CD4-positive, alpha-beta T cell treated with Interferon gamma for 1 hour (primary cell): ENCODE data around the gene POTEE.
"Not testable (repeated sequence)": the region's sequence is repeated elsewhere in the genome, so short reads cannot be mapped to it uniquely, and the experiment has no call there.

ENCODE experiments used
- DNase-seq: peaks from one replicate; pipeline ENCODE4 v3.0.0-alpha.2; 2020

POTEE gene

DNA sequence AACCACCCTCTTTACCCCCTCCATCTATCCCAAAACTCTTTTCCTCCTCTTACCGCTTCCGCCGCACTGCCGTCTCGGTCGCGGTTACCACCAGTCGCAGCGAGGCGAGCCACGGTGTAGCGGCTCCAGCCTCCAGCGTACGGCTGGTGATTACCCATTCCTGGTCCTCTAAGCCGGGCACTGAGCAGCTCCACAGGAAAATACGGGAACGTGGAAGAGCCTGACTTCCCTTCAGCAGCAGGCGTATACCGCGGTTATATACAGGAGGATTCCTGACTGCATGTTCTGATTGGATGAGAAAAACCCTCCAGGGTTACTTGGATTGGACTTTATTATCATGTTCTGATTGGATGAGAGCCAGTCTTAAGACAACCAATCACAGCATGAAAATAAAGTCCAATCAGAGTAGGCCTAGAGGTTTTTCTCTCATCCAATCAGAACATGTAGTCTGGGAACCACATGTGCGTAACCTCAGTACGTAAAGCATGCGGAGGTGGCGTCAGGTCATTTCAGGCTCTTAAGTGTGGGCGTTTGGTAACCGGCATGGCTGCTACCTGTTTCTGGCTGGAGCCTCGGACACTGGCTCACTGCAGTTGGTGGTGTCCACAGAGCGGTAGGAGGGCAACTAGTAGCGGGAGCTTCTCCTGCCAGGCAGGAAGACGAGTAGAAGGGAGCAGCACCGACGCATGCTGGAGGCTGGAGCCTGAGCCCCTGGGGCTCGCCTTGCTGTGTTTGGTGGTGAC, at the start of gene POTEE:
Gene POTEE, plus strand, starts transcription at position 507 of the 743 bp plus-strand sequence. CDS start 8,867 bp downstream, outside the sequence.
- DNase-seq = not testable (repeated sequence)

- not testable (repeated sequence) for DNase-seq
These were observed 43.8 kb upstream of the POTEE start for GRCh38 chr2:131165562-131165961.

- no peak for DNase-seq
These were observed 40.8 kb upstream of the POTEE start for GRCh38 chr2:131168538-131168937.

DNA sequence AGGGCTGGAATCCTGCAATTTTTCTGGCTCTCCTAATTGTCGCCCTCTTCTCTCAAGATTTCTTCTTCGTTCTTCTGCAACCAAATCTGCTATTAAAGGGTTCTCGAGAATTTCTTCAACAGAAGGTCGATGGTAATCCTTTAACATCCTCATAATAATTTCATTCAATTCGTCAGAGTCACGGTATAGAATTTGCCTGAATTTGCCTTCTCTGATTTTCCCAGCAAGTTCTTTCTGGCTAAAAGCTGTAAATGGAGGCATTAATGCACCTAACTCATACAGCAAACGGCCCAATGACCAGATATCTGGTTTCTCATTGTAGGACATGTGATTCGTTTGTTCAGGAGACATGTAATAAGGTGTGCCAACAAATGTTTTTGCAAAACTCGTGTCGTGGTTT, 31.3 kb upstream of the POTEE start:
- DNase-seq = not testable (repeated sequence)

GRCh38 chr2:131178721-131179418, 30.5 kb upstream of the POTEE start:
- not testable (repeated sequence) for DNase-seq

DNA sequence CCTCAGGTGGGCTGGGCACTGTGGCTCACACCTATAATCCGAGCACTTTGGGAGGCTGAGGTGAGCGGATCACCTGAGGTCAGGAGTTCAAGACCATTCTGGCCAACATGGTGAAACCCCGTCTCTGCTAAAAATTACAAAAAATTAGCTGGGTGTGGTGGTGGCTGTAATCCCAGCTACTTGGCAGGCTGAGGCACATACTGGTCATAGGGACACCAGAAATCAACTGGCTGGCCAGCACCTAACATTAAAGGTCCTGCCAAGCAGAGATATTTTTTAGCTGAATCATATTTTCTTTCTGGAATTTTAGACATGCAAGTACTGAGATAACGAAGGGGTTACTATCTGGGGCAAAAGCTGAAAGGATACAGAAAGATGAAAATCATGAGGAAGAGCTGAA, 27.9 kb upstream of the POTEE start:
- DNase-seq = not testable (repeated sequence)

GRCh38 chr2:131193421-131193820, 15.9 kb upstream of the POTEE start:
- not testable (repeated sequence) for DNase-seq

DNA sequence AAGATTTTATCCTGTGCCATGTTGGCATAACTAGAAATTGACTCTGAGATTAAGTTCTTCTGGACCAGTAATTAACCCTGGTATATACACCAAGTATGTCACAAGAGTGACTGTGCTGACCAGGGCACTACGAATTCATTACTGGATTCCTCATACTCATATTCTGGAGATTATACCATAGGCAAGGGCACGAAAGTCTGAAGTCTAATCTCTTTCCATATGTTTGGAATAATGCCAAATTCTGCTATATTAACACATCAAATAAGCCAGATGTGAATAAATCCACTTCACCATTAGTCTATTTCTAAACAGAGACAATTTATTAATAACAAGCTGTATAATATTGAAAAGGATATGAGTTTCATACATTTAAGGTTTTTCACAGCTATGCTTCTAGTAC, 13.2 kb upstream of the POTEE start:
- not testable (repeated sequence) for DNase-seq

DNA sequence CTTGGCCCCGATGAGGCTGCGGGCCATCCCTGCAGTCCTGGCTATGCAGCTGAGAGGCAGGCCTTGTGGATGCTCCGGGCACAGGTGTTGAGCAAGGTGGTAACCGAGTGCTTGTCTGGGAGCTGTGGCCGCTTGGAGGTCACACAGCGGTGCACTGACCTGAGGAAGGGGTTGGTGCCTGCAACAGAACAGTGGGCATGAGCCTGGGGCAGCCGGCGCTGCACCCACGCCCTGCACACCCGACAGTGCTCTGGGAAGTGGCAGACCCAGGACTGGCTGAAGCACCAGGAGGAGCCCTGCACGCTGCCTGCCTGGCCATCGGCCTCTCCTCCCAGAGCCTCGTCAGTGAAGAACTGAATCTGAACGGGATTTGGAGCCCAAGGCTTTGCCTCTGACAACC, 8.2 kb upstream of the POTEE start:
- no peak for DNase-seq

GRCh38 chr2:131207839-131208238, 1.5 kb upstream of the POTEE start:
- not testable (repeated sequence) for DNase-seq

DNA sequence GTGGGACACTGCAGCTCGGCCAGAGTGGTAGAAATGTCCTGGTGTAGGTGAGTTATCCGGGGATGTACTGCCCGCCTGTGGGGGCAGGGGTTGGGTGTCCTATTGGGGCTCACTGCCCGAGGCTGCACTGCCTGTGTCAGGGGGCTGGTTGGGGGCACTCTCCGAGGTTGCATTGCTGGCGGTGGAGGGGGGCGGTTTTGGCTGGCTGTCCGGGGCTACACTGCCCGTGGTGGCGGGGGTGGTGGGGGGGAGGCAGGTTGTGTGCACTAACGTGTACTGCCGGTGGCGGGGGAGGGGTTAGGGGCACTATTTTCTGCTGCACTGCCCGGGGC, 403 bp downstream of the POTEE start:
- not testable (repeated sequence) for DNase-seq

- DNase-seq = not testable (repeated sequence)
These were observed 1.3 kb downstream of the POTEE start for GRCh38 chr2:131210434-131211211.

DNA sequence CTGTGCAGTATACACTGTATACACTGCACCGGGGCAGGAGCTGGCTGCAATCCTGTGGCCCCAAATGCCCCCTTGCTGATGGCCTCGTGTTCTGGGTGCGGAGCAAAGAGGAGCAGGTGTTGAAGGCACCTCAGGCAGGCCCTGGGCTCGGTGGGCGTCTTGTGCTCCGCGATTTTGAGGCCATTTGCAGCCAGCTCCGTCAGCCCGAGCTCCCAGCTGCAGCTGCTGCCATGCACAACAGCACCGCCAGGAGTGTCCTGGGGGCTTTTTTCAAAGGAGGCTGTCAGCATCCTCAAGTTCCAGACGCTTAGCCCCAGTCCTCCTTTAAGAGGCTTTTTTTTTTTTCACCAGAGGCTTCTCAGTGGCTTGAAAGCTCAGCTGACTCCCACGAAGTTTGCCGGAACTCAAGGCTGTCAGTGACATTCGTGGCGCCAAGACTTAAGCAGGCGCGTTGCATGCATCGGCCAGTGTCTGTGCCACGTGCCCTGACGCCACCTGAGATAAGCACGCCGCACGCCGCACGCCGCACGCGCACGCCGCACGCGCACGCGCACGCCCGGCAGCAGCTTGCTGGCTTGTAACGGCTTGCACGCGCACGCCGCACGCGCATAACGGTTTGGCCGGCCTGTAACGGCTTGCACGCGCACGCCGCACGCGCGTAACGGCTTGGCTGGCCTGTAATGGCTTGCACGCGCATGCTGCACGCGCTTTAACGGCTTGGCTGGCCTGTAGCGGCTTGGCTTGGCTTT, 8.1 kb downstream of the POTEE start:
- not testable (repeated sequence) for DNase-seq

DNA sequence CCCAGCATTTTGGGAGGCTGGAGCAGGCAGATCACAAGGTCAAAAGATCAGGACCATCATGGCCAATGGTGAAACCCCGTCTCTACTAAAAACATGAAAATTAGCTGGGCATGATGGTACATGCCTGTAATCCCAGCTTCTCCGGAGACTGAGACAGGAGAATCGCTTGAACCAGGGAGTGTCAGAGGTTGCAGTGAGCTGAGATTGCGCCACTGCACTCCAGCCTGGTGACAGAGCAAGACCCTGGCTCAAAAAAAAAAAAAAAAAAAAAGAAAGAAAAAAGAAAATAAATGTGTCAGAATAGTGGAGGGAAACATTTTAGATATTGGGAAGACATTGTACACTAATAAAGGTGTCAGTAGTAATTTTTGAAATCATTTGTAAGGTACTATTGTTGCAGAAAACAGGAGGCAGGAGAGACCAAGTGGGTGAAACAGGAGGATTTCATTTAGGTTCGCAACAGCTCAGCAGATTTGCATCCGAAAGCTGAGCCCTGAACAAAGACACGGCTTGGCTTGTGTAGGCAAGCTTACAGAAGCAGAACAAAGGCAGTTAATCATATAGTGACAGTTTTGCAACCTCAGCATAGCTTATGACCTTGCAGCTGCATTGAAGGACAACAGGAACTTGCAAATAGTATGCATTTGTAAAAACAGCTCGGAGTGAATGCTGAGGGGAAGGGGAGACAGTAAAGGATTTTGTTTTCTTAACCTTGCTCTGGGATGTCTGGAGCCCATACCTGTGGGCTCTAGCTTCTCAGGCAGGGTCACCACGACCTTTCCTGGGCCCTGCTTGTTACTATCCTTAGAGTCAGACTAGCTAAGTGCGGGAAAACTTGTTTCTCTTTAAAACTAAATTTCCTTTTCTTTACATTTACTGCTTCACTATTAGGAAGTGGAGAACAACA, 26.5 kb downstream of the POTEE start:
- not testable (repeated sequence) for DNase-seq
